LNCaP clone FGC (cell line): ENCODE measurements around the gene CPS1.

Experiments
- DNase-seq: peaks from one replicate; pipeline ENCODE4 v3.0.0-alpha.2; 2011; ENCODE audit warnings: low read depth
- H3K4me3 ChIP-seq: 2 replicates; pipeline ENCODE4 v1.5.1; 2011; ENCODE audit warnings: mild to moderate bottlenecking, low read depth, low read length, control low read depth
- TF ChIP-seq, protein P1 (sequence below): IDR thresholded peaks from 2 replicates; pipeline ENCODE4 v1.5.1; 2012; ENCODE audit warnings: mild to moderate bottlenecking; ENCODE audit not compliant: control insufficient read depth, insufficient read depth; ENCODE audit errors: extremely low read depth

CPS1 gene

DNA sequence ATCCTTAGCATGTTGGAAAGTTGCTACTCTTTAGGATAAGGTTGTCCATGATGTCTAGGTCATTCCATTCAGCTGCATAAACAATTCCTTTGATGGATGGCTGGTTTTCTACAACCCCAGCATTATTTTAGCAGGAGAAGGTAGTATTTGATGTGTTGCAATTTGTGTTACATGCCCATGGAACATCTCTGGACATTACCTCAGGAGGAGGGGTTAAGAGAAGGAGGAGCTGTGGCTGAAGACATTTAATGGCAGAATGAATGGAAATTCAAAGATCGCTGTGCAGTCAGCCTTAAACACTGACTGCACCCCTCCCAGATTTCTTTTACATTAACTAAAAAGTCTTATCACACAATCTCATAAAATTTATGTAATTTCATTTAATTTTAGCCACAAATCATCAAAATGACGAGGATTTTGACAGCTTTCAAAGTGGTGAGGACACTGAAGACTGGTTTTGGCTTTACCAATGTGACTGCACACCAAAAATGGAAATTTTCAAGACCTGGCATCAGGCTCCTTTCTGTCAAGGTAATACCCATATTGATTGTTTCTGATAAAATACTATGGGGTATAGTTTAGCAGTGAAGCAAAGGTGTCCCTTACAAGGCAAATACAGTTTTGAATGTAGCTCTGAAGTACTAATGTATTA is at the start of gene CPS1:
CPS1 (plus strand) TSS at position 271 of the 652 bp plus-strand sequence; CDS start at position 406, 135 bp downstream.
- TF ChIP-seq, protein P1, sequence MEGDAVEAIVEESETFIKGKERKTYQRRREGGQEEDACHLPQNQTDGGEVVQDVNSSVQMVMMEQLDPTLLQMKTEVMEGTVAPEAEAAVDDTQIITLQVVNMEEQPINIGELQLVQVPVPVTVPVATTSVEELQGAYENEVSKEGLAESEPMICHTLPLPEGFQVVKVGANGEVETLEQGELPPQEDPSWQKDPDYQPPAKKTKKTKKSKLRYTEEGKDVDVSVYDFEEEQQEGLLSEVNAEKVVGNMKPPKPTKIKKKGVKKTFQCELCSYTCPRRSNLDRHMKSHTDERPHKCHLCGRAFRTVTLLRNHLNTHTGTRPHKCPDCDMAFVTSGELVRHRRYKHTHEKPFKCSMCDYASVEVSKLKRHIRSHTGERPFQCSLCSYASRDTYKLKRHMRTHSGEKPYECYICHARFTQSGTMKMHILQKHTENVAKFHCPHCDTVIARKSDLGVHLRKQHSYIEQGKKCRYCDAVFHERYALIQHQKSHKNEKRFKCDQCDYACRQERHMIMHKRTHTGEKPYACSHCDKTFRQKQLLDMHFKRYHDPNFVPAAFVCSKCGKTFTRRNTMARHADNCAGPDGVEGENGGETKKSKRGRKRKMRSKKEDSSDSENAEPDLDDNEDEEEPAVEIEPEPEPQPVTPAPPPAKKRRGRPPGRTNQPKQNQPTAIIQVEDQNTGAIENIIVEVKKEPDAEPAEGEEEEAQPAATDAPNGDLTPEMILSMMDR = no peak
- H3K4me3 ChIP-seq = no peak within 1 kb of the TSS

DNA sequence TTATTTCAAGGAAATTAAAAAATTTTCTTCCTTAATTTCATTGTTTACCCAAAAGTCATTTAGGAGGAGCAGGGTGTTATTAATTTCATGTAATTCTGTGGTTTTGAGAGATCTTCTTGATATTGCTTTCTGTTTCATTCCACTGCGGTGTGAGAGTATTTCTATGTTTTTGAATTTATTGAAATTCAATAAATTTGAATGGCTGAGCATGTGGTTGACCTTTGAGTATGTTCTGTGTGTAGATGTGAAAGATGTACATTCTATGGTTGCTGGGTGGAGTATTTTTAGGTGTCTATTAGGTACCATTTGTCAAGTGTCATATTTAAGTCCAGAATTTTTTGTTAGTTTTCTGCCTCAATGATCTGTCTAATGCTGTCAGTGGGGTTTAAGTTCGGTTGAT is 40.5 kb upstream of the CPS1 start:
- no peak for DNase-seq
- TF ChIP-seq, protein P1 = no peak

More for the DNA sequence above, at the start of gene CPS1:
- no peak for DNase-seq

GRCh38 chr2:210517264-210517663 is 39.1 kb upstream of the CPS1 start:
- TF ChIP-seq, protein P1 = no peak
- DNase-seq = no peak
- H3K4me3 ChIP-seq = no peak overlapping the region

More for the DNA sequence above, 40.5 kb upstream of the CPS1 start:
- H3K4me3 ChIP-seq = no peak overlapping the region

GRCh38 chr2:210519594-210519993 is 36.8 kb upstream of the CPS1 start:
- no peak overlapping the region for H3K4me3 ChIP-seq
- TF ChIP-seq, protein P1 = no peak
- DNase-seq = no peak

DNA sequence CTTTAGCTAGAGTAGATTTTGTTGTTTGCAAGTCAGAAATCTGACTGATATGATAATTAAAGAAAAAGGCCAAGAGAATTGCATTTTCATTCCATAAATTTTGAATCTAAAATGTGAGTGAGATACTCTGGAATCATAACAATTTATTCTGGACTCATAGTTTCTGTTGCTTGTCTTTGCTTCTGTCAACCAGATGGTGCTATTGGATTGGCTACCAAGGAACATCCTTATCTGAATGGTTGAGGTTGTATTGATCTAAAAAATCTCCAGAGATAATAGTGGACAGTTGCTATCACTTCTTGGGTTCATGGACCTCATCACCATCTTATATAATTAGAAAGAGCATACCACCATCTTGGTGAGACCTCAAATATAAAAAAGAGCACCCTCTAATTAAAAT is 34.0 kb upstream of the CPS1 start:
- DNase-seq = no peak
- TF ChIP-seq, protein P1 = no peak
- no peak overlapping the region for H3K4me3 ChIP-seq

DNA sequence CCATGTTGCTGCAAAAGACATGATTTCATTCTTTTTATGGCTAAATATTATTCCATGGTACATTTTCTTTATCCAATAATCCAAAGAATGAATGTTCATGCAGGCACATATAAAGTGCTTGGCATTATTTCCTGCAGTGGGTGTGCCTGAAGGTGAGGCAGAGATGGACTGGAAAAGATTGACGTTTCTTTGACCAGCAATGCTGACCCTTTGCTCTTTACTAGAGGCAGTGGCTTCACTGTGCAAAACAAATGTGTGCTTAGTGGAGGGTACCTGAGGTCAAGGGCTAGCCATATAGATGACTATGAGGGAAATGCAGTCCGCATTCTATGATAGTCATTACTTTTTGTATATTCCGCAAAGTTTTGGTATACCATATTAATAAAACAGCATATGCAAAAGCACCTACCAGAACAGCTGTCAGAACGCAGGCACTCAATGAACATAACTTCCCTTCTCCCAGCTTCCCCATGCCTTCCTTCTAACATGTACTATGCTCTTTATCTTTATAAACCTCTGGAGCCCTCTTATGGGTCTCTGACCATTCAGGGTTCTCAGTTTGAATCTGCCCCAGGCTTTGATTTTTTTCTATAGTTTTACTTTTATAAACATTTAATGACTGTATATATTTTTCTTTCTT is 32.6 kb upstream of the CPS1 start:
- no peak for DNase-seq
- H3K4me3 ChIP-seq = no peak overlapping the region
- TF ChIP-seq, protein P1 = no peak
